Natural killer cell (primary cell): ENCODE data around the gene NXN. TPM values are rescaled to one million over a fixed set of nuclear protein-coding genes. Genes with fewer than 3 reads are reported as not detected.

ENCODE experiments used
- ATAC-seq, 3 donors: fragments of 150-1000 bp in 2 of 3; fragments of 200-7000 bp in 1 of 3; cut with Tn5 transposase; 1 replicate in 1 of 3; 2 replicates in 2 of 3; pipeline ENCODE4 v1.10.0; 2021; ENCODE audit warnings: mild to moderate bottlenecking in 2 of 3, moderate library complexity in 2 of 3
- DNase-seq, 2 donors: peaks; one replicate each; pipeline versions ENCODE4 v3.0.0 to v3.0.0-alpha.2; 2013 to 2021; ENCODE audit warnings: mixed read lengths in 1 of 2
- H3K27ac ChIP-seq: one replicate; pipeline ENCODE4 v1.5.1; 2013; ENCODE audit warnings: mild to moderate bottlenecking, low read length
- H3K27me3 ChIP-seq: one replicate; pipeline ENCODE4 v1.6.1; 2013; ENCODE audit warnings: low read length; ENCODE audit not compliant: control insufficient read depth, insufficient read depth
- H3K36me3 ChIP-seq: one replicate; pipeline ENCODE4 v1.6.1; 2013; ENCODE audit warnings: low read length; ENCODE audit not compliant: control insufficient read depth, insufficient read depth
- H3K4me1 ChIP-seq: one replicate; pipeline ENCODE4 v1.6.1; 2013; ENCODE audit warnings: low read length; ENCODE audit not compliant: control insufficient read depth, insufficient read depth
- H3K4me3 ChIP-seq: one replicate; pipeline ENCODE4 v1.5.1; 2013; ENCODE audit warnings: low read length
- H3K9me3 ChIP-seq: one replicate; pipeline ENCODE4 v1.6.1; 2013; ENCODE audit warnings: low read length; ENCODE audit not compliant: control insufficient read depth, insufficient read depth
- H3K27ac Mint-ChIP-seq, 2 donors: one replicate each; pipeline ENCODE4 v1.8.0; 2022; ENCODE audit warnings: mild to moderate bottlenecking in 2 of 2, mixed read lengths in 2 of 2, moderate library complexity in 1 of 2
- H3K27me3 Mint-ChIP-seq, 2 donors: one replicate each; pipeline ENCODE4 v1.8.0; 2022; ENCODE audit warnings: low read depth in 2 of 2, mixed read lengths in 2 of 2
- H3K36me3 Mint-ChIP-seq: one replicate; pipeline ENCODE4 v1.8.0; 2022; ENCODE audit warnings: mixed read lengths
- H3K4me1 Mint-ChIP-seq, 2 donors: one replicate each; pipeline ENCODE4 v1.8.0; 2022; ENCODE audit warnings: mixed read lengths in 2 of 2
- H3K4me3 Mint-ChIP-seq: one replicate; pipeline ENCODE4 v1.8.0; 2022; ENCODE audit warnings: mild to moderate bottlenecking, moderate library complexity, mixed read lengths
- H3K9me3 Mint-ChIP-seq, 2 donors: one replicate each; pipeline ENCODE4 v1.8.0; 2022; ENCODE audit warnings: mixed read lengths in 2 of 2
- CTCF ChIP-seq: fragments of 200-600 bp; IDR thresholded peaks from one replicate; pipeline ENCODE4 v1.8.0; 2022; ENCODE audit warnings: antibody characterized with exemption
- WGBS: methylation state at CpG from one replicate; pipeline ENCODE4 v1.1.7; 2013; ENCODE audit warnings: missing lambda C conversion rate; ENCODE audit not compliant: insufficient coverage; 5-methylcytosine and 5-hydroxymethylcytosine counted together
- intact Hi-C: fragments of 100-400 bp; cut with micrococcal nuclease; formaldehyde crosslinking; loops from one replicate; pipeline ENCODE4 v1.14.2; 2022
- total RNA-seq, 4 donors: library from RNA; stranded (reverse); fragments of 120-200 nt in 1 of 4; gene quantifications; one replicate each; pipeline versions ENCODE4 v1.2.3 to v1.2.4, GENCODE V29; 2013 to 2022

The NXN gene
- total RNA-seq, 3 donors from 2014 or later (not counting 1 experiment from before 2014, with no cell fraction given), result 0.14 to 0.55 TPM; not detected in 1

GRCh38 chr17:901191-901950 is 78.2 kb downstream of the NXN start:
- no peak overlapping the region for H3K27ac ChIP-seq
- H3K4me1 ChIP-seq, result no peaks in the 10 kb centered on the region
- TF ChIP-seq CTCF, result no peak
- Mint-ChIP-seq H3K36me3 (no peaks in the 10 kb centered on the region), H3K4me3 (no peak overlapping the region), H3K9me3 (no peaks in the 10 kb centered on the region), H3K27me3 (peaks cover 31 to 34% of the 10 kb centered on the region in 2 donors), H3K27ac (no peak overlapping the region), H3K4me1 (no peaks in the 10 kb centered on the region)
- 83% methylated on average over 17 of the region's 18 CpGs for WGBS
- ATAC-seq (no peak), DNase-seq (no peak)
- H3K27me3 ChIP-seq, result peaks cover 2% of the 10 kb centered on the region
- no peaks in the 10 kb centered on the region for H3K9me3 ChIP-seq
- intact Hi-C loops, result no loop called here
- H3K4me3 ChIP-seq, result no peak overlapping the region
- H3K36me3 ChIP-seq, result no peaks in the 10 kb centered on the region

- Histone ChIP-seq H3K4me3 (no peak overlapping the region), H3K36me3 (no peaks in the 10 kb centered on the region), H3K27ac (no peak overlapping the region), H3K27me3 (peaks cover 2% of the 10 kb centered on the region), H3K4me1 (no peaks in the 10 kb centered on the region), H3K9me3 (no peaks in the 10 kb centered on the region)
- H3K27me3 Mint-ChIP-seq, result peaks cover 31 to 35% of the 10 kb centered on the region in 2 donors
- no peaks in the 10 kb centered on the region for H3K36me3 Mint-ChIP-seq
- no peak for TF ChIP-seq CTCF
- ATAC-seq (no peak), DNase-seq (no peak)
- H3K4me3 Mint-ChIP-seq, result no peak overlapping the region
- H3K4me1 Mint-ChIP-seq, result no peaks in the 10 kb centered on the region
- 56% methylated on average over 4 of the region's 5 CpGs for WGBS
- intact Hi-C loops, result no loop called here
- H3K27ac Mint-ChIP-seq, result no peak overlapping the region
- no peaks in the 10 kb centered on the region for H3K9me3 Mint-ChIP-seq
These were observed 79.1 kb downstream of the NXN start for GRCh38 chr17:900336-900934.

GRCh38 chr17:897970-898619 is 81.5 kb downstream of the NXN start:
- ATAC-seq (no peak), DNase-seq (no peak)
- Mint-ChIP-seq H3K36me3 (no peaks in the 10 kb centered on the region), H3K27ac (no peak overlapping the region), H3K9me3 (no peaks in the 10 kb centered on the region), H3K4me3 (no peak overlapping the region), H3K27me3 (peaks cover 16 to 29% of the 10 kb centered on the region in 2 donors), H3K4me1 (no peaks in the 10 kb centered on the region)
- 63% methylated on average over 2 of the region's 10 CpGs for WGBS
- no peaks in the 10 kb centered on the region for H3K27me3 ChIP-seq
- H3K36me3 ChIP-seq, result no peaks in the 10 kb centered on the region
- no peaks in the 10 kb centered on the region for H3K9me3 ChIP-seq
- no peak for TF ChIP-seq CTCF
- H3K27ac ChIP-seq, result no peak overlapping the region
- H3K4me3 ChIP-seq, result no peak overlapping the region
- intact Hi-C loops, result no loop called here
- H3K4me1 ChIP-seq, result no peaks in the 10 kb centered on the region
